Measurements from ENCODE around the gene CYS1. TPM values are rescaled to one million over a fixed set of nuclear protein-coding genes. Genes with fewer than 3 reads are reported as not detected.

CYS1 gene
- total and polyA plus RNA-seq, 4 donors = 0.07 to 4.1 (median 1.0) TPM

GRCh38 chr2:10022041-10022421 is 58.2 kb downstream of the CYS1 start:
- no peak overlapping the region for H3K4me3 ChIP-seq (ENCODE audit: low read depth in 1 of 3, low read length in 3 of 3)
- WGBS = 92% methylated on average over 16 of the region's 16 CpGs
- no peaks in the 10 kb centered on the region for H3K36me3 ChIP-seq (ENCODE audit: control insufficient read depth in 4 of 4, insufficient read depth in 3 of 4, low read depth in 1 of 4, low read length in 3 of 4)
- H3K27me3 ChIP-seq (ENCODE audit: control insufficient read depth in 4 of 4, insufficient read depth in 4 of 4, low read length in 3 of 4) = no peaks in the 10 kb centered on the region
- H3K27ac ChIP-seq (ENCODE audit: low read depth in 1 of 2, low read length in 2 of 2) = no peak overlapping the region
- no peak for DNase-seq (ENCODE audit: low spot score)
- no peak overlapping the region for H3K9ac ChIP-seq (ENCODE audit: low read depth in 1 of 2, low read length in 2 of 2)
- no peaks in the 10 kb centered on the region for H3K9me3 ChIP-seq (ENCODE audit: control insufficient read depth in 4 of 4, low read length in 3 of 4)
- TF ChIP-seq TAF1 (conservative IDR thresholded peaks at IDR 0.05) (no peak), RXRA (IDR thresholded peaks at IDR 0.05) (no peak), RAD21 (IDR thresholded peaks at IDR 0.05) (no peak)
- H3K4me1 ChIP-seq (ENCODE audit: control insufficient read depth in 4 of 4, insufficient read depth in 4 of 4, low read length in 3 of 4) = peaks cover 12 to 22% (median 15%) of the 10 kb centered on the region in 4 donors

GRCh38 chr2:10019602-10020400 is 60.4 kb downstream of the CYS1 start:
- no peak for DNase-seq (ENCODE audit: low spot score)
- TF ChIP-seq TAF1 (conservative IDR thresholded peaks at IDR 0.05) (no peak), EGR1 (IDR thresholded peaks at IDR 0.05; ENCODE audit: low read depth in 2 of 2) (no peak), CTCF (IDR thresholded peaks at IDR 0.05; ENCODE audit: low read depth, low read length, missing input control) (peak; percentile 4)
- 89% methylated on average over 27 of the region's 27 CpGs for WGBS
- peak overlapping the region; percentile 64 to 72 for H3K27ac ChIP-seq (ENCODE audit: low read depth in 1 of 2, low read length in 2 of 2)
- no peaks in the 10 kb centered on the region for H3K36me3 ChIP-seq (ENCODE audit: control insufficient read depth in 4 of 4, insufficient read depth in 3 of 4, low read depth in 1 of 4, low read length in 3 of 4)
- H3K27me3 ChIP-seq (ENCODE audit: control insufficient read depth in 4 of 4, insufficient read depth in 4 of 4, low read length in 3 of 4) = no peaks in the 10 kb centered on the region
- H3K9ac ChIP-seq (ENCODE audit: low read depth in 1 of 2, low read length in 2 of 2) = no peak overlapping the region
- H3K4me1 ChIP-seq (ENCODE audit: control insufficient read depth in 4 of 4, insufficient read depth in 4 of 4, low read length in 3 of 4) = peaks cover 14 to 35% (median 26%) of the 10 kb centered on the region in 4 donors
- no peaks in the 10 kb centered on the region for H3K9me3 ChIP-seq (ENCODE audit: control insufficient read depth in 4 of 4, low read length in 3 of 4)
- H3K4me3 ChIP-seq (ENCODE audit: low read depth in 1 of 3, low read length in 3 of 3) = no peak overlapping the region

GRCh38 chr2:10019174-10019573 is 61.0 kb downstream of the CYS1 start:
- H3K9me3 ChIP-seq (ENCODE audit: control insufficient read depth in 4 of 4, low read length in 3 of 4) = no peaks in the 10 kb centered on the region
- 30% methylated on average over 8 of the region's 8 CpGs for WGBS
- H3K27ac ChIP-seq (ENCODE audit: low read depth in 1 of 2, low read length in 2 of 2) = peak overlapping the region; percentile 64 to 72
- no peaks in the 10 kb centered on the region for H3K36me3 ChIP-seq (ENCODE audit: control insufficient read depth in 4 of 4, insufficient read depth in 3 of 4, low read depth in 1 of 4, low read length in 3 of 4)
- no peak for DNase-seq (ENCODE audit: low spot score)
- peaks cover 14 to 35% (median 26%) of the 10 kb centered on the region in 4 donors for H3K4me1 ChIP-seq (ENCODE audit: control insufficient read depth in 4 of 4, insufficient read depth in 4 of 4, low read length in 3 of 4)
- no peak overlapping the region for H3K4me3 ChIP-seq (ENCODE audit: low read depth in 1 of 3, low read length in 3 of 3)
- H3K27me3 ChIP-seq (ENCODE audit: control insufficient read depth in 4 of 4, insufficient read depth in 4 of 4, low read length in 3 of 4) = no peaks in the 10 kb centered on the region
- no peak overlapping the region for H3K9ac ChIP-seq (ENCODE audit: low read depth in 1 of 2, low read length in 2 of 2)
- TF ChIP-seq MAX (IDR thresholded peaks at IDR 0.05) = peak; percentile 98
- peak; percentile 84 to 91 for TF ChIP-seq JUND (IDR thresholded peaks at IDR 0.05)
- peak; percentile 99 to 100 for TF ChIP-seq RXRA (IDR thresholded peaks at IDR 0.05)
- TF ChIP-seq NR2F2 (IDR thresholded peaks at IDR 0.05) = peak; percentile 33
- TF ChIP-seq HNF4G (IDR thresholded peaks at IDR 0.05) = no peak
- peak in 1 of 2 donors; percentile 66 for TF ChIP-seq RAD21 (IDR thresholded peaks at IDR 0.05)
- peak; percentile 99 for TF ChIP-seq FOXA2 (IDR thresholded peaks at IDR 0.05)
- peak; percentile 79 for TF ChIP-seq YY1 (IDR thresholded peaks at IDR 0.05)
- TF ChIP-seq GABPA (IDR thresholded peaks at IDR 0.05 in 1 of 2, conservative IDR thresholded peaks at IDR 0.05 in 1 of 2) = peak in 1 of 2 donors; percentile 75
- peak; percentile 99 for TF ChIP-seq FOXA1 (IDR thresholded peaks at IDR 0.05)
- TF ChIP-seq SP1 (IDR thresholded peaks at IDR 0.05) = peak; percentile 99
- no peak for TF ChIP-seq TAF1 (conservative IDR thresholded peaks at IDR 0.05)
- peak; percentile 96 for TF ChIP-seq ZBTB33 (IDR thresholded peaks at IDR 0.05)
- peak; percentile 84 to 93 for TF ChIP-seq HNF4A (conservative IDR thresholded peaks at IDR 0.05)
- TF ChIP-seq ATF3 (IDR thresholded peaks at IDR 0.05) = peak; percentile 93
- no peak for TF ChIP-seq CTCF (IDR thresholded peaks at IDR 0.05; ENCODE audit: low read depth, low read length, missing input control)
- peak; percentile 75 to 99 for TF ChIP-seq EGR1 (IDR thresholded peaks at IDR 0.05; ENCODE audit: low read depth in 2 of 2)

Measured in liver (tissue), 9 donors.